CMK (cell line): ENCODE data around the gene IQSEC3.

ENCODE experiments used
- DNase-seq: peaks from one replicate; pipeline ENCODE4 v3.0.0-alpha.2; 2010; ENCODE audit warnings: low read depth

Gene IQSEC3

DNA sequence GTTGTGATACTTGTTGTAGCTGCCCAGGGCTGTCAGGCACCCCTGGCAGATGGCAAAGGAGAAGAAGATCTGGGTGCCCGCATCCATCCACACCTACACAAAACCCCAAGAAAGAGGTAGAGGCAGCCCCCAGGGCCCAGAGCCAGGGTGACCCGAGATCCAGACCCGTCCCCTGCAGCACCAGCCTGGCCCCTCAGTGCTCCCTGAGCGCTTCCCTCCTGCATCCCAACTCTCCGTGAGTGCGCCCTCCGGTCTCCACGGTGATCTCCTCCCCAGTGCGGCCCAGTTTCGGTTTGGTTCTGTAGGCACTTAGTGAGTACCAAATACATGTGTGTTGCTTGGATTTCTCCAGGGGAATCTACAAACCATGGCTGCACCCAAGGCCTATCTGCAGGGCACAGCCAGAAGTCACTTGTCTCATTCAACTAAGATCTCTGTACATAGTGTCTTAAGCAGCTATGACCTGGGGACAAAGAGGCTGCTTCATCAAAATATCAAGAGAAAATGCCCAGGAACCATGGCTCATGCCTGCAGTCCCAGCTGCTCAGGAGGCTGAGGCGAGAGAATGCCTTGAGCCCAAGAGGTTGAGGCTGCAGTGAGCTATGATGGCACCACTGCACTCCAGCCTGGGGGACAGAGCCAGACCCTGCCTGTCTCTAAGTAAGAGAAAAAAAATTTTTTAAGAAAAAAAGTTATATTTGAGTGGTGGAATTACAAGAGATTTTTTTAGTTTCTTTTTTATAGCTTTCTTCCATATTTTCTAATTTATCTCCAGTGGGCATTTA lies 131.5 kb downstream of the IQSEC3 start:
- no peak for DNase-seq

- no peak for DNase-seq
These were observed 132.1 kb downstream of the IQSEC3 start for GRCh38 chr12:198705-199104.

DNA sequence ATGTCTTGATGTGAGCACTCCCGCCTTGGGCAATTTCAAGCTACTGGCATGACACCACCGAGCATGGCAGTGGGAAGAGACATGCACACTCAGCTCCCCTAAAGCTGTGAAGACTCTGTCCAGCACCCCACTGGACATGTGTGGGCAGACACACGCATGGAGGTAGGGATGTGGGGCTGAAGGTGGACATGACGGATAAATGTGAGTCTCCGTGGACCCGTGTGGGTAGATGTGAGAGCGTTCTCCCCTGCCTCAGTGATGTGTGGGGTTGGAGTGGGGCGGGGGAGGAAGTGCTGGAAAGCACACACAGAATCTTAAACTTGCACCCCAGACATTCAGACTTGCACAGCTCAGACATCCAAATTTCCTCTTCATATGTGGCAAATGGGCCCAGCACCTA lies 134.8 kb downstream of the IQSEC3 start:
- DNase-seq, result no peak

DNA sequence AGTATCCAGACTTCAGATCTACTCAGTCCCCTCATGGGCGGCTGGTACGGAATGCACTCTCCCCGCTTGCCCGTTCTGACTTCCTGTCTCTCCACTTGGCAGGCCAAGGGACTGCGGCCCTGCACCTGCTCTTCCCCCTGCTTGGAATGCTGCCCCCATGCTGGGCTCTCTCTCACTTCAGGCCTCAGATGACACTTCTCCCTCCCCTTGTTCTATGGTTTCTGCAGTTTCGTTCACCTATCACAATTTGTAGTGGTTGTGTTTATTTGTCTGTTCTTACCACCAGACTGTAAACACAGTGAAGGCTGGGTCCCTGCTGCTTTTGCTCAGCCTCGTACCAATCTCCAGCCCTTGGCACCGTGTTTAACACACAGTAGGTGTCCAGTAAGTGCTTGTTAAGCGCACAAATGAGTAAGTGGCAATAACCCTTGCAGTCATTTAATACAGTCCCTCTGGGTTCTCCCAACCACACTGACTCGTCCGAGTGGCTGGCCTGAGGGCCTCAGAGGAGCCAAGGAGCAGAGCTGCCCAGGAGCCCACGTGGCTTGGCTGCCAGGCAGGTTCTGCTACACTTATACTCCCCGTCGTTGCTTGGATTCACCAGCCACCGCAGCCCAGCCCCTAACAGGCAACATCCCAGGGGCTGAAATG lies 135.6 kb downstream of the IQSEC3 start:
- no peak for DNase-seq

GRCh38 chr12:203074-203461 lies 136.5 kb downstream of the IQSEC3 start:
- no peak for DNase-seq

GRCh38 chr12:203462-204260 lies 137.1 kb downstream of the IQSEC3 start:
- no peak for DNase-seq

GRCh38 chr12:204261-204678 lies 137.7 kb downstream of the IQSEC3 start:
- no peak for DNase-seq

DNA sequence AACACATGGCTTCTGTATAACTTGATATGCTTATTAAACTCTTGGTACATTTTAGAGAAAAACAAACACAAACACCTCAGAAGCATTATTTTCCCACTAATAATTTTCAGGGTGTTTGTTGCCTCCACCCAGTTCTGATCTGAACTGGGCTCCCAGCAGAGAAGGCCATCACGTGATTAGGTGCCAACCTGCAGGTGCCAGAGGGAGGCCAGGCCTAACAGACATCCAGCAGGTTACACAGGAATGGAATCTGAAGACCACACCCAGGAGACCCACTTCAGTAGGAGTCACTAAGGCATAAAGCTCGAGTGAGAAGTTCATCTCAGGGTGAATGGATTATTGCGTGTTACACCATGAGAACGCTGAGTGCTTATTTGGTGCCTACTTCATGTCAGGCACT lies 138.5 kb downstream of the IQSEC3 start:
- no peak for DNase-seq

DNA sequence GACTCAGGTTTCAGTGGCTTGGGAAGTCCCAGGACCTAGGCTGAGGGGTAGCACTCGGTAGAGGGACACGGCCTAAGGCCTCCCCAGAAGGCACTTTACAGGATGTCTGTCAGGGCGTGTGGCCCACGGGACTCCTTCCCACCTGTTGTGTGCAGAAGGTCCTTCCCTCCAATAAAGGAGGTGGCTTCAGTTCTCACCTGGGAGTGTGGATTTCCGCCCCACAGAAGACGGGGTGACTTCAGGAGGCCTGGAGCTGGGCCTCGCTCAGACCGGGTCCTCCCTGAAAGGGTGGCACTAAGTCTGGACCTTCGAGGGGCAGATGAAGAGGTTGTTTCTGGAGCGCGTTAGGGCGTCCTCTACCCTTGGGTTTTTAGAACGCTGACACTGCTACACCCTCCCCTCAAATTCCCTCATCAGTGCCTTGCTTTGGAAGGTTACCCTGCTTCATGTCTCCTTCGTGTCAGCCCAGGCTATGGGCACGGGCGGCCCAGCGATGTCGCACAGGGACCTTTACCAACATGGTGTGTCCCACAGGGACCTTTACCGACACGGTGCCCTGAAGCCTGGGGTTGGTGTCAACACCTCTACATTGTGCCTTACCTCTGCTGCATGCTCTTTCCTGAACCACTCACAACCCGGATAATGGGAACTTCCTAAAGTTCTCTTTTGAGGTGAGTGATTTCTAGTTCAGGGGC lies 140.3 kb downstream of the IQSEC3 start:
- DNase-seq, result no peak

- DNase-seq, result no peak
These were observed 141.2 kb downstream of the IQSEC3 start for GRCh38 chr12:207804-208203.

DNA sequence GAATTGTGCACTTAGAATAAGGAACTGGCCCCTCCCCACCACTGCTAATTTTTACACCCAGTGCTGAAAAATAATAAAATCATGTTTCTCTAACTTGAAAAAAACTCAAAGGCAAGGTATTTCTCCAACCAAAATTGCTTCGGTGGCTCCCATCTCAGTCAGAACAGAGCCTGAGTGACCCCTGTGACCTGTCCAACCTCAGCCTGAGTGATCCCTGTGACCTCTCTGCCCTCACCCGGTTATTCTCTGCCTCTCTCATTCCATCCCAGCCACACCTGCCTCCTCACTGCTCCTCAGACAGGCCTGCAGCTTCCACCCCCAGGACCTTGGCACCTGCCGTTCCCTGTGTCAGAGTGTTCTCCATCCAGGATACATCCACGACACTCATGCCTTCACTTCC lies 142.2 kb downstream of the IQSEC3 start:
- no peak for DNase-seq

DNA sequence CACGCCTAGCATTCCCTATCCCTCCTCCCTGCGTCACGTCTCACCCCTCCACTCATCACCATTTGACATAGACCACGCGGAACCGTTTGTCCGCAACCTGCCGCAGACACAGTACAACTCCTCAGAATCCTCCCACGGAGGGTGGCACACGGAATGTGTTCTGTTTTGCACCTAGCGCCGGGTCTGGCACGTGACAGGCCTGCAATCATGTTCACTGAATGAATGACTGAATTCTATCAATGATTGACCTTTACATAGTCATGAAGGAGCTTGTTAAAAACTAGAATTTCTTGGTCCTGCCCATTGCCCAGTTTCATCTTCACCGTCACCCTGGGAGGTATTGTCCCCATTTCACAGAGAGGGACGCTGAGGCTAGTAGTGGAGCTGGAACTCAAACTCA lies 142.7 kb downstream of the IQSEC3 start:
- no peak for DNase-seq

DNA sequence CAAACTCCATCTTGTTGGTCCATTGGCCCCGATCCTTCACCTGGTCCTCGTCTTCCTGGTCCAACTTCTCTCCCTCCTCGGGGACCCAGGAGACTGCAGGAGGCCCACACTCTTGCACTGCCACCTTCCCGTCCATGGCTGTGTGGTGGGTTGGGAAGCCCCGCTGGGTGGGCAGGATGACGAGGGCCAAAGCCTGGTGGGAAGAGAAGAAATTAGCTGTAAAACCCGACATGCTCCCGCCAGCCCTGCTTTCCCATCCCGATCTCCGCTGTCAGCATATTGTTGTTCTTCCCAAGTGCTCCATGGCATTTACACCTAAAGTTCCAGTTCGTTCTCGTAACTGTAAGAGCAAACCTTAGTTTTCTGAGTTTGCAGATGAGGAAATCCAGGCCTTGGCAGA lies 143.3 kb downstream of the IQSEC3 start:
- no peak for DNase-seq

DNA sequence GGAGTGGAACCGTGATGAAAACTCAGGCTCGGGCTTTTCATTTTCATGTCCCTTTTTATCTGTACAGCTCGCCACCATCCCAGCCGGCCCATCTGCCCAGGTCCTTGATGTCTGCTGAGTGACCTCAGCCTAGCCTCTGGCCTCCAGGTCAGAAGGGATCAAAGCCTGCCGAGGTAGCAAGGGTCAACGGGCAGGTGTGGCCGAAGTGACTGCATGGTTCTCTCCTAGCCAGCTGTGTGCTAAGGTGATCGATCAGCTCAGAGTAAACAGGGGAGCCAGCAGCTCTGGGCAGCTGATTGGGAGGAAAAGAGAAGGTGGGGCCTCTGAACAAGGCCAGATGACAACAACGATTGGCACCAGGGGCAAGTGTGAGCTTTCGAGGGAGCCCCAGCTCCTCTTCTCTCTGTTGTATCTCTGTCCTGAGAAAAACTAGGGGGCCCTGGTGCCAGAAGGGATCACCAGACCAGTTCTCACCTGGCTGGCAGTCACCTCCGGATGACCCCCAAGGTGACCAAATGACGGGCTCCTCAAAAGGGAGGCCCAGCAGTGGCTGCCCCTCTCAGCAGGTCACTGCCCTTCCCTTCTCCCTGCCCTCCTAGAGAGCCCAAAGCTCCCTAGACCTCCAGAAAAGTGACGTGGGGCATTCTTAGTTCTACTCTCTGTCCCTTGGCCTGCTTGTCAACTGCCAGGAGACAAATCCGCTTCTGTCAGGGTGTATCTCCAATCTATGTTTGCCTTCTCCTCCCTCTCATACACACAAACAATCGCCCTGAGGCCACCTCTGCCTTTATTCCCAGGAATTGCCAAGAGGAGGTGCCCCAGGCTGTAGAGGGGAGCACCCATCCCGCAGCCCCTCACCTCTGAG lies 143.9 kb downstream of the IQSEC3 start:
- DNase-seq, result no peak

DNA sequence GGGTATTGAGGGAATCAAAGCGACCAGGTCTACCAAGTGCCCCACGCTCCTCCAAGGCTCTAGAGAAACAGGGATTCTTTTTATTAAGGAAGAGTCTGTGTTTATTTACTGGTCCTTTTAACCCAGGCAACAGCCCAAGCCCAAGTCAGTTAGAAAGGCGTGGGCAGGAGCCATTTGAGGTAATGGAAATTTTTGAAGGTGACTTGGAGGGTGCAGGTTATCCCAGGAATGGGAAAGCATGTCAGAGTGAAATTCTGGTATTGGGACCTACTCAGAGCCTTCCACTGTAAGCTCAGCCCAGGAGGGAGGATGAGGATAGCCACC lies 144.5 kb downstream of the IQSEC3 start:
- DNase-seq, result no peak

DNA sequence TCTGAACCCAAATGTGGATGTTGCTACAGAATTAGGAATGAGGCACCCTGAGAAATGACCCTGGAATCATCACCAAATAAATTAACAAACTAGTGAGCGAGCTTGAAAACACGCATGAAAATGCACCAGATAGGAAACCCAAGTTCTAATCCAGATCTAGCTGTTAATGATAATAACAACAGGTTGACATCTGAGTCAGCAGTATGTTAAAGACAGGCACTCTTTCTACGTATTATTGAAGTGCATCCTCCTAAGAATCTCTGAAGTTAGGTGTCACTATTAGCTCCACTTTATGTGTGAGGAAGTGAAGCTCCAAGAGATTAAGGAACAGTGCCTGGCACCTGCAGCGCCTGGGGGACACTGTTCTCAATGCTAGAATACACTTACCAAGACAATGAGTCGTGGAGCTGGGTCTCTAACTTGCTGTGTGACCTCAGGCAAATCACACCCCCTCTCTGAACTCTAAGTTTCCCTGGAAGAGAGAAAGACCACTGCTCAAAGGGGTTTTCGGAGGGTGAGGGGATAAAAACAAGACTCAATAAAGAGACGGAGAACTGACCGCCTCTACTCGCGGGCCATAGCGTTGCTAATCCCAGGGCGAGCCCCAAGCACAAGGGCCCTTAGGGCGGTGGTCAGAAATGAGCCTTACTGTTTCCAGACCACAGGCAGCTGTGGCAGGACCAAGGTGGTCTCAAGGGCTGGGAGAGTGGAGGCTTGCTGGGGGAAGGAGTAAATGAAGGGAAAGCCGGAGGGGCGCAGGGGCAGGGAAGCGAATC lies 145.3 kb downstream of the IQSEC3 start:
- no peak for DNase-seq

DNA sequence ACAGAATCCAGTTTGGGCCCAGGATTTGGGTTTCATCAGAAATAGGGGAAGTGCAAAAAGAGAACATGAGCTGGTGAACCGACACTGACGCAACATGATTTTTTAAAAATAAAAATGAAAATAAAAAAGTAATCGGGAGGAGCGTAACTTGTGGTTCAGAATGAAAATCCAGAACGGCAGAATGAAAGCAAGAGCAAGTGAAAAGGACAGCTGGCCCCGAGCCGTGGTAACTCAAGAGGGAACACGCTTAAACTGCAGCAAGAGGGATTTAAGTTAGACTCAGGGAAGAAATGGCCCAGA lies 145.8 kb downstream of the IQSEC3 start:
- no peak for DNase-seq

- DNase-seq, result no peak
These were observed 146.4 kb downstream of the IQSEC3 start for GRCh38 chr12:212715-213526.

DNA sequence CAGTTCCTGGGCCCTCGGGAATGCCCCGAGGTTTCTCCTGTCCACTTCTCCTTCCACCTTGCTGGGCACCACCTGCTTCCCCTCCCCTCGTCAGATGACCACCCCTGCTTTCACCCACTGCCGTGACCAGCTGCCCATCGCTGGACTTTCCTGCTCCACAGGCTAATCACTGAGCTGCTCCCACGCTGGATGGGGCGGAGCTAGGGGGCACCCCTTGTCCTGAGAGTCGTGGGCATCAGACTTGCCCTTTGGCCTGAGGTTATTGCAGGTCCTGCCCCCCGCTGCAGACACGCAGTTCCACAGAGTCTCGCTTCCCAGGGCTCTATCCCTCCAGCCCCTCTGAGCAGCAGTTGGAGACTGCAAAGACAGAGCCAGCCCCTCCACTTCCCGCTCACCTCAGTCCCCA lies 147.0 kb downstream of the IQSEC3 start:
- no peak for DNase-seq
